Panc1 (cell line): ENCODE data around the gene CBS.
"Not testable (repeated sequence)": the region's sequence is repeated elsewhere in the genome, so short reads cannot be mapped to it uniquely, and the experiment has no call there.

ENCODE experiments used
- POLR2AphosphoS5 ChIP-seq: IDR thresholded peaks from 2 replicates; pipeline ENCODE4 v1.6.1; 2012; ENCODE audit warnings: mild to moderate bottlenecking, low read depth, low read length, moderate library complexity
- SIN3A ChIP-seq: IDR thresholded peaks from 2 replicates; pipeline ENCODE4 v1.6.1; 2012; ENCODE audit warnings: low read depth, mild to moderate bottlenecking, low read length, moderate library complexity, borderline replicate concordance; ENCODE audit not compliant: insufficient read depth
- TCF7L2 ChIP-seq: IDR thresholded peaks from 2 replicates; pipeline ENCODE4 v1.6.1; 2011; ENCODE audit warnings: mild to moderate bottlenecking, low read depth, low read length, inconsistent platforms
- TF ChIP-seq, protein P1 (sequence below): fragments of 450-650 bp; IDR thresholded peaks from 2 replicates; pipeline ENCODE4 v1.5.1; 2017; ENCODE audit warnings: mild to moderate bottlenecking
- TF ChIP-seq, protein P2 (sequence below), 2 experiments: IDR thresholded peaks; 2 replicates each; pipeline ENCODE4 v1.6.1; 2011 to 2012; ENCODE audit warnings: low read depth in 2 of 2, control low read depth in 1 of 2, low read length in 1 of 2, mild to moderate bottlenecking in 1 of 2, moderate library complexity in 1 of 2; ENCODE audit not compliant: insufficient read depth in 1 of 2

DNA sequence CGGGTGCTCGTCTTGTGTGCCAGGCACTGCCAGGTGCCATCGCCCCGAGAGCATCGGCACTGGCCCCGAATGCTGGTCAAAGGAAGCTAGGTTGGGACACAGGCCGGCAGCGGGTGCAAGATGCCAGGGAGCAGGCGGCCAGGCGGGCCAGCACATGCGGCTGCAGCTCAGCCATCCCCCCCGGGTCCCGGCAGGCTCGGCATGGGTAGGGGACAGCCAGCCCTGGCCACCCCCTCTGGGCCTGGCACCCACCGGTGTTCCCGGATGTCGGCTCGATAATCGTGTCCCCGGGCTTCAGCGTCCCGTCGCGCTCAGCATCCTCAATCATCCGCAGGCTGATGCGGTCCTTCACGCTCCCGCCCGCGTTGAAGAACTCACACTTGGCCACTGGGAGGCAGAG, 9.6 kb downstream of the CBS start:
- TF ChIP-seq, protein P1, sequence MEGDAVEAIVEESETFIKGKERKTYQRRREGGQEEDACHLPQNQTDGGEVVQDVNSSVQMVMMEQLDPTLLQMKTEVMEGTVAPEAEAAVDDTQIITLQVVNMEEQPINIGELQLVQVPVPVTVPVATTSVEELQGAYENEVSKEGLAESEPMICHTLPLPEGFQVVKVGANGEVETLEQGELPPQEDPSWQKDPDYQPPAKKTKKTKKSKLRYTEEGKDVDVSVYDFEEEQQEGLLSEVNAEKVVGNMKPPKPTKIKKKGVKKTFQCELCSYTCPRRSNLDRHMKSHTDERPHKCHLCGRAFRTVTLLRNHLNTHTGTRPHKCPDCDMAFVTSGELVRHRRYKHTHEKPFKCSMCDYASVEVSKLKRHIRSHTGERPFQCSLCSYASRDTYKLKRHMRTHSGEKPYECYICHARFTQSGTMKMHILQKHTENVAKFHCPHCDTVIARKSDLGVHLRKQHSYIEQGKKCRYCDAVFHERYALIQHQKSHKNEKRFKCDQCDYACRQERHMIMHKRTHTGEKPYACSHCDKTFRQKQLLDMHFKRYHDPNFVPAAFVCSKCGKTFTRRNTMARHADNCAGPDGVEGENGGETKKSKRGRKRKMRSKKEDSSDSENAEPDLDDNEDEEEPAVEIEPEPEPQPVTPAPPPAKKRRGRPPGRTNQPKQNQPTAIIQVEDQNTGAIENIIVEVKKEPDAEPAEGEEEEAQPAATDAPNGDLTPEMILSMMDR, result not testable (repeated sequence)
- TF ChIP-seq POLR2AphosphoS5, TCF7L2, SIN3A: not testable (repeated sequence)
- TF ChIP-seq, protein P2, sequence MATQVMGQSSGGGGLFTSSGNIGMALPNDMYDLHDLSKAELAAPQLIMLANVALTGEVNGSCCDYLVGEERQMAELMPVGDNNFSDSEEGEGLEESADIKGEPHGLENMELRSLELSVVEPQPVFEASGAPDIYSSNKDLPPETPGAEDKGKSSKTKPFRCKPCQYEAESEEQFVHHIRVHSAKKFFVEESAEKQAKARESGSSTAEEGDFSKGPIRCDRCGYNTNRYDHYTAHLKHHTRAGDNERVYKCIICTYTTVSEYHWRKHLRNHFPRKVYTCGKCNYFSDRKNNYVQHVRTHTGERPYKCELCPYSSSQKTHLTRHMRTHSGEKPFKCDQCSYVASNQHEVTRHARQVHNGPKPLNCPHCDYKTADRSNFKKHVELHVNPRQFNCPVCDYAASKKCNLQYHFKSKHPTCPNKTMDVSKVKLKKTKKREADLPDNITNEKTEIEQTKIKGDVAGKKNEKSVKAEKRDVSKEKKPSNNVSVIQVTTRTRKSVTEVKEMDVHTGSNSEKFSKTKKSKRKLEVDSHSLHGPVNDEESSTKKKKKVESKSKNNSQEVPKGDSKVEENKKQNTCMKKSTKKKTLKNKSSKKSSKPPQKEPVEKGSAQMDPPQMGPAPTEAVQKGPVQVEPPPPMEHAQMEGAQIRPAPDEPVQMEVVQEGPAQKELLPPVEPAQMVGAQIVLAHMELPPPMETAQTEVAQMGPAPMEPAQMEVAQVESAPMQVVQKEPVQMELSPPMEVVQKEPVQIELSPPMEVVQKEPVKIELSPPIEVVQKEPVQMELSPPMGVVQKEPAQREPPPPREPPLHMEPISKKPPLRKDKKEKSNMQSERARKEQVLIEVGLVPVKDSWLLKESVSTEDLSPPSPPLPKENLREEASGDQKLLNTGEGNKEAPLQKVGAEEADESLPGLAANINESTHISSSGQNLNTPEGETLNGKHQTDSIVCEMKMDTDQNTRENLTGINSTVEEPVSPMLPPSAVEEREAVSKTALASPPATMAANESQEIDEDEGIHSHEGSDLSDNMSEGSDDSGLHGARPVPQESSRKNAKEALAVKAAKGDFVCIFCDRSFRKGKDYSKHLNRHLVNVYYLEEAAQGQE (IDR thresholded peaks at IDR 0.05; ENCODE audit: insufficient read depth in 1 of 2, low read depth in 2 of 2, low read length in 1 of 2), result not testable (repeated sequence)
